Fibroblast of skin of back (primary cell): Measurements from ENCODE around the gene TRIM29. TPM values are rescaled to one million over a fixed set of nuclear protein-coding genes. Genes with fewer than 3 reads are reported as not detected.
"Not testable (repeated sequence)": the region's sequence is repeated elsewhere in the genome, so short reads cannot be mapped to it uniquely, and the experiment has no call there.

Experiments used
- DNase-seq: peaks from one replicate; pipeline ENCODE4 v3.0.0-alpha.2; 2013
- polyA plus RNA-seq, 2 experiments: library from polyadenylated mRNA; unstranded; fragments of 120-200 nt; gene quantifications; one replicate each; pipeline ENCODE4 v1.2.1, GENCODE V29; 2013; ENCODE audit not compliant: insufficient read length in 2 of 2

Gene TRIM29, protein sequence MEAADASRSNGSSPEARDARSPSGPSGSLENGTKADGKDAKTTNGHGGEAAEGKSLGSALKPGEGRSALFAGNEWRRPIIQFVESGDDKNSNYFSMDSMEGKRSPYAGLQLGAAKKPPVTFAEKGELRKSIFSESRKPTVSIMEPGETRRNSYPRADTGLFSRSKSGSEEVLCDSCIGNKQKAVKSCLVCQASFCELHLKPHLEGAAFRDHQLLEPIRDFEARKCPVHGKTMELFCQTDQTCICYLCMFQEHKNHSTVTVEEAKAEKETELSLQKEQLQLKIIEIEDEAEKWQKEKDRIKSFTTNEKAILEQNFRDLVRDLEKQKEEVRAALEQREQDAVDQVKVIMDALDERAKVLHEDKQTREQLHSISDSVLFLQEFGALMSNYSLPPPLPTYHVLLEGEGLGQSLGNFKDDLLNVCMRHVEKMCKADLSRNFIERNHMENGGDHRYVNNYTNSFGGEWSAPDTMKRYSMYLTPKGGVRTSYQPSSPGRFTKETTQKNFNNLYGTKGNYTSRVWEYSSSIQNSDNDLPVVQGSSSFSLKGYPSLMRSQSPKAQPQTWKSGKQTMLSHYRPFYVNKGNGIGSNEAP
- polyA plus RNA-seq (2013, experiment 1 of 2; ENCODE audit: insufficient read length) = 0.12 TPM
- 0.22 TPM for polyA plus RNA-seq (2013, experiment 2 of 2; ENCODE audit: insufficient read length)

DNA sequence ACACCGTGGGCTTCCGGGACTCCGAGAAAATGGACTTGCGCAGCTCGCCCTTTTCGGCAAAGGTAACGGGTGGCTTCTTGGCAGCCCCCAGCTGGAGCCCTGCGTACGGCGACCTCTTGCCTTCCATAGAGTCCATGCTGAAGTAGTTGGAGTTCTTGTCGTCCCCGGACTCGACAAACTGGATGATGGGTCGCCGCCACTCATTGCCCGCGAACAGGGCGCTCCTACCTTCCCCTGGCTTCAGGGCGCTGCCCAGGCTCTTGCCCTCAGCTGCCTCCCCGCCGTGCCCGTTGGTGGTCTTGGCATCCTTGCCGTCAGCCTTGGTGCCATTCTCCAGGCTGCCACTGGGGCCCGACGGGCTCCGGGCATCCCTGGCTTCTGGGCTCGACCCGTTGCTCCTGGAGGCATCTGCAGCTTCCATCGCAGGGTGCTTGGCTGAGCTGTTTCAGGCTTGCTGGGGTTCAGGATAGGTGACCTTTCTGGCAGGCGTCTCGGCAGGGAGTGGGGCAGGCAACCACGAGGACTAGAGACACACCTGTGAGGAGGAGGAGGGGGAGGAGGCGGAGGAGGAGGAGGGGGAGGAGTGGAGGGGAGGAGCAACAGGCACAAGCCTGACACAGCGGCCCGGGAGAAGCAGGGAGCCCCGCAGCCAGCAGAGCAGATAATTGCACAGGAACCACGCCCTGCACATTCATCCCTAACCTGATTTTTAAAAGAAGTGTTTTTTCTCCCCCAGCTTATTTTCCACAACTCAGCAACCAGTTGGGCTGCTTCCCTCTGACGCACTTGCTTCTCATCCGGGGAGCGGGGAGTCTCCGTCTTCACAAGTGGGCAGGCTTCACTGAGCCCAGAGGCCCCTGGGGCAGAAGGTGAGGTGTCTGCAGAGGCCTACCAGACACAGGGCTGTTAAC lies at the start of gene TRIM29:
Gene TRIM29 (minus strand): TSS at position 503 of the 911 bp plus-strand sequence. CDS start 82 bp downstream, at position 421.
- no peak for DNase-seq

DNA sequence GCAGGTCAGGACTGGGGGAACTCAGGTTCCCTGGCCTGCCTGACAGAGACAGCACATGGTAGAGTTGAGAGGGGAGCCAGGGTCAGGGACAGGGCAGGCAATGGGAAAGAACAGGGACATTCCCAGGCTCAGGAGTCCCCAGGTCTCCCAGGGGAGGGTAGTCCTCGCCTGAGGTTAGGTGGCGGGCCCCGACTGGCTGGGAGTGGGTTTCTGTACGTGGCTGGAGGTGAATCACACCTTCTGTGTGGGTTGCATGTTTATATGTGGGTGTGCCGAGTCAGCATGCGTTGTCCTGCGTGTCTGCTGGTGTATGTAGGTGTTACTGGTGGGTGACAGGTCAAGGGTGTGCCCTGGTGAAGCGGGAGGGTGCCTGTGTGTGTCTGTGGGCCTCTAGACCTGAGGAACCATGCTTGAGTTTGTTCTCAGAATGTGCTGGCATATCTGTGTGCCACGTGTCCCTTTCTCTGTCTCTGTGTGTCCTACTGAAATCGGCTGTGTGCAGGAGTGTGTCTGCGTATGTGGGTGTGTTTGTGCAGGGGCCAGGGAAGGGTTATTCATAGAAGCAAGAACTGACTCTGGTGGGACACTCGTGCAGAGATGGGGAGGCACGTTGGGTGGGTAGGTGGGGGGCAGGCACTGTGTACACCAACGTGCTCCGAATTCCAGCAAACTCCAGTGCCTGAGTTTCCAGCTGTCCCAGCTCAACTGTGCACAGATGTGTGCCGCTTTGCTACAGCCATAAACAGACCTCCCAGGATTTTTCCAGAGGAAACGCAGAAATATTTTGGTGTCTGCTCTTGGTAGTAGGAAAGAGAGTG lies 49.1 kb upstream of the TRIM29 start:
- peak; percentile 30 for DNase-seq

DNA sequence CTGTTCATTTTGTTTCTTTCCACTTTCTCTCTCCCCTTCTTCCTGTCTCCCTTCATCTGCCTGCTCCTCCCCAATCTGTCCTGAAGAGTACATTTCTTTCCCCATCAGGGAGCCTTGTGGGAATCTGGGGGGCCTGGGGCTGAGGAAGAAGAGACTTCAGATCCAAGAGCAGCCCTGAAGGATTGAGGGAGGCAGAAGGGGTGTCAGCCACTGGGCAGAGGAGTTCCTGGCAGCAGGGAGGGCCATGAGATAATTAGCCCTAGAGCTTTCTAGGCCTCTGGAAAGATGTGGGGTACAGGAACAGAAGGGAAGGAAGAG lies 48.5 kb upstream of the TRIM29 start:
- no peak for DNase-seq

DNA sequence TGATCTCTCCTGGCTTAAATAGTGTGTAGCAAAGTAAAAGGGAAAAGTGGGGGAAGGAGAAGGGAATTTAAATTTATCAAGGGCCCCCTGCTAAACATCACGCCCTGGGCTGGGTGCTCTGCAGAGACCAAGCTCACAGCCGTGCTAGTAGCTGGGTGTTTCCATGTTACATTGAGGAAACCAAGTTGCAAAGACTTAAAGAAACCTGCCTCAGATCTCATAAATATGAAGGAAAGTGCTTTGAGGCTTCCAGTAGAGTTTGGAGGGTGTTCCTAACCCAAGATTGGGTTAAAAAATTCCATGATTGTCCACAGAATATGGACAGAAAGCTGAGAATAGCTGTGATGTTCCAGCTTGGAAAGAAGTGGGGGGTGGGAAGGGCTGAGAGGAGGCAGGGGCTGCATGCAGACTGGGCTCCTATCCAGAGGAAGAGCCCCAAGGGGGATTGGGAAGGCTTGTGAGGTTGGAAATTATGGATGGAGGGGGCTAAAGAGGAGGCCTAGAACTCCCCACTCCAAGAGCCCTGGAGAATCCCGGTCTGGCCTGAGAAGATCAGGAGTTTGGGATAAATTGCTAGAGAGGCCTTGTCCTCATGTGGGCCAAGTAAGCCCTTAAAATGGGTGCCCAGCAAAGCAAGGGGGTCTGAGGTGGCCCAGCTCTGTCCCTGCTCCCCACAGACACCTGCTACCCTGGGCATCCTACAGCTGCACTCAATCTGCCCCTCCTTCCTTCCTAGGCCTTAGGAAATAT lies 48.0 kb upstream of the TRIM29 start:
- no peak for DNase-seq

DNA sequence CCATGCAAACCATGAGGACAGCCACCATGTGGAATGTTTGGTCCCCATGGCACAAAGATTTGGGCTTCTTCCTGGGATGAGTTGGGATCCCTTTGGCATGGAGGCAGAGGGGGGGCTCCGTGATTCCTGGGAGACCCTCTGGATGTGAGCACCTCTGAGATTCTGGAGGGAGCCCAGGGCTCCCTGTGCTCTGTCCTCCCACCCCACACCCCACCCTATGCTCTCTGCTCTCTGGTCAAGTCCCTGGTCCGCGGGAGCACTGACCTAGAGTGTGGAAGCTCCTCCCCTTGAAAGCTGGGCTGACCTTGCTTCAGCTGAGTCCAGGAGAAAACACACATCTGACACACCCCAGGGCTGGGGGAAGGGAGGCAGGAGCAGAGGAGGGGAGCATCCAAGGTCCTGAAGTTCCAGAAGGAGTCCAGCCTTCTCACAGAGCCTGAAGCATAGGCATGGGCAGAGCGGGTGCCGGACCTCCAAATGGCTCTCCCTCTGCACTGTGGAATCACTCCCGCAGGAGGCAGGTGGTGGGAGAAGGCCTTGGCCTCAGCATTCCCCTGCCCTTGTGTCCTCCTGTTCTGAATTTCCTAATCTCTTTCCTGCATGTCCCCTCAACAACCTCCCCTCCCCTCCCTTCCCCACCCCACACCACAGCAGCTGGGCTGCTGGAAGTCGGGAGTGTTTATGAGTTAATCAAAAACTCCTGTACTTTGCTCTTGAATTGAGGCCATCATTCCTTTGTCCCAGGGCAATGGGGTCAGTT lies 47.2 kb upstream of the TRIM29 start:
- DNase-seq = no peak

DNA sequence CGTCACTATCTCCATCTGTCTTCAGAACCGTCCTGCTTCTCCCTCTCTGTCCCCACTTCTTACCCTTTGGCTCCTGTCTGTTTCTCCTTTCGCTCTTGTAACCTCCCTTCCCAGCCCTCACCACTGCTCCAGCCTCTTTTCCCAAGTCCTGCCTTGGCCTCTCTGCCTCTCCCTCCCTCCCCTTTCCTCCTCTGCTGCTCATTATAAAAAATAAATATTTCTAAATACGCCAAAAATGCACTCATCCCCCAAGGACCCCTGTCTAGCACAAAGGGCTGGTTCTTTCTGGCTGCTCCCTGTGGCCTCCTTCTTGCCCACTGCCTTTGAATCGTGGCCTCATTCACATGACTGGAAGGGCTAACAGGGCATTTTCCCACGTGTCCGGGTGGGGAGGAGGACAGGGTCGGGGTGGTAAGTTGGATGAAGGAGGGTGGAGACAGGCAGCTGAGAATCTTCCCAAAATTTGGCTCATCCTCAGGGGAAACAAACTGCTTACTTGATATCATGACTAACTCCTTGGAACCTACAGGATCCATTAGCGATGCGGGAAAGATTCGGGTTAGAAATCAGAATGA lies 46.5 kb upstream of the TRIM29 start:
- no peak for DNase-seq

DNA sequence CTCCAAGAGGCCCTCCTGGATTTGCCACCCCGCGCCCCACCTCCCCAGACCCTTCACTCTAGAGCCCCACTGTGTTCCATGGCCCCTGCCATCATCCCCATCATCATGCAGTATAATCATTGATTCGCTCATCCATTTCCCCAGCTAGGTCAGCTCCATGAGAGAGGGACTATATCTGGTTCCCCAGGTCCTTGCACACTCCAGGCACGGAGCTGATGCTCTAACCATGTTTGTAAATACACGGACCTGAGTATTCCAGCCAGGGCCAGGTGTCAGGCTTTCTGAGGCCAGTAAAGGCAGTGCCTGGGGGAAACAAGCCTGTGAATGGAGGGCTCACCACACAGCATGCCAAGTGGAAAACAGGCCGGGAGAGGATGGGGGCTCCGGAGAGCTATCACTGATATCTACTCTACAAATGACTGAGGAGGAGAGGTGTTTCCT lies 45.8 kb upstream of the TRIM29 start:
- no peak for DNase-seq

DNA sequence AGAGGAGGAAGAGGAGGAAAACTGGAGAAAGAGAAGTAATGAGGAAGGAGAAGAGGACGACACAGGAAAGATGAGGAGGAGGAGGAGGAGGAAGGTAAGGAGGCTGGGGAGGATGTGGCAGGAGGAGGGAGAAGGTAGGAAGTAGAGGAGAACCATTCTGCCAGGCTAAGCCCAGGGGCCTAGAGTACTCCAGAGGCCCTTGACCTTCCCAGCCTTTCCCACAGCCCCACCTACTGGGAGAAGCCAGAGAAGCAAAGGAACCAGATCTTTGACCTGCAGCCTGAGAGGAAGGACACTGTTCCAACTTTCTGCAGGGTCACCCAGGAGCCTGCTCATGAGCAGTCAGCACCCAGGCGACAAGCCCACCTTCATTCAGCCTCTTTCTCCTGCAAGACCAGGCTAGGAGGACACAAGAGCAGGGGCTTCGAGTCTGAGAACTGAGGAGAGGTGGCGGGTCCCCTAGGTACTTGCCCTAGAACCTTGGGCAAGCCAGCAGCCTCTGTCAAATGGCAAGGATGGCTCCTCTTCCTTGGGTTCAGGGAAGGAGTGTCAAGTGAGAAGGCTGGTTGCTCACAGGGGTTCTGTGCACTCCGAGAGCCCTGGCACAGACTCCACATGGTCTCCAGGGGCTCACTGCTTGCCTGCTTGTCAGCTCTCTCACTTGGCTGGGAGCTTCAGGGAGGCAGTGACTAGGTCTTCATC lies 45.0 kb upstream of the TRIM29 start:
- no peak for DNase-seq

DNA sequence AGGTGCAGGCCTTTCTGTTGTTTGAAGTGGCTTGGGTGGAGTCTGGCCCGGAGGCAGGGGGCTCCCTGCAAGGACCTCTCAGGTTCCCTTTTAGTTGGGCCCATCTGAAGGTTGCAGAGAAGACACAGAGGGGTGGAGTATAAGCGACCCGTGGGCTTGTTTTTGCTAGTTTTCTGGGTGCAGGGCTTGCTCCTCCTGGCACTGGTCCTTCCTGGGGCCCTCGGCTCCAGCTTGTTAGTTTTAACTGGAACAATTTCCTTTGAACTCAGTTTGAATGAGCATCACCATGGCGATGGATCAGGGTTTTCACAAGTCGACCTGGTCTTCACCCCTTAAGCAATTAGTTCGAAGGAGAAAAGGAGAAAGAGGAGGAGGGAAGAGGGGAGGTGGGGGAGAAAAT lies 44.5 kb upstream of the TRIM29 start:
- DNase-seq = no peak

DNA sequence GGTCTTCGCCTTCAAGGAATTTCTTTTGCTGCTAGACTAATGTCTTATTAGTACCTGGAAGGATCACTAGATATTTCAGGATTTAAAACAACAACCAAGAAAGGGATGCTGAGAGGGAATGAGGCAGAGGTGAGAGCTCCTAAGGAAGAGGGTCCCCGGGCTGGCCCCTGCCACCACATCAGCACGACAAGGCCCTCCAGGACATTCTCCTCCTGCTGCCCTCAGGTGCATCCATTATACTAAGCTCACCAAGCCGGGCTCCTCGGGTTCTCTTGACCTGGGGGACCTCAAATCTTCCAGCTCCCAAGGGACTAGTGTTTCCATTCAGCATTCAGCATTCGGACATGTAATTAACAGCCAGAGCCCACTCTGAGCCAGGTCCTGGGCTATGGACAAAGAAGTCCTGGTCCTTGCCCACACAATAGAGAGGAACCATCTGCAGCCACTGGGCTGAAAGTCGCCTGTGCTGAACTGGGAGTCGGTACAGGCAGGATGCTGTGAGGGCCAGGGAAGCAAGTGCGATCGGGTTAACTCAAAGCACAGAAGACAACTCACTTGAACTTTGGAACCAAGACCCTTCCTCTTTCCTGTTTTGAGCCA lies 43.6 kb upstream of the TRIM29 start:
- no peak for DNase-seq

DNA sequence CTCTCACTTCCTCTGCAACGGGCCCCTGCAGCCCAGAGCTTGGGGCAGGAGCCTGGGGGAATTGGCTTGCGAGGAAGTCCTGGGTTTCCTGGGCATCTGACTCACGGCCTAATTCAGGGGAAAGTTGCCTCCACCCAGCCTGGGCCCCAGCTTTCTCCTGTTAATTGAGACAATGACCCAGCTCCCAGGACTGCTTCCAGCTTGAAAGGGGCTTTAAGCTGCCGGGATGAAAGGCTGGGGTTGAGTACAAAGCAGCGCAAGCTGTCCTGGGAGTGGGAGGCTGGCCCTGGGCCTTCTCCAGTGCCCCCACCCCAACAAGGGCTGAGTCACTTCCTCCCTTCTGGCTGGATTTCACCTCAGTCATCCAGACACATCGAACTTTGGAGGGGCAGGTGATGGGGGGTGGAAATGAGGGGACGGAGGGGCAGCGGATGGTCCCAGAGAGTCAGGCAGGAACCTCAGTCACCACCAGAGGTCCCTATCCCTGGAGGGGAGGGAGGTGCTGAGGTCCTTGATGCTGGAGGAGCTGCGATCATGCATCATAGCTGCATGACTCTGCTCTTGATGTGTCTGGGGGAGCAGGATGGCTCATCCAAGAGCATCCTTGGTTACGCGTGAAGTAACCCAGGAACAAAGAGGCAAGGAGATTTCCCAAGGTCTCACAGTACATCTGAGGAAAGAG lies 42.8 kb upstream of the TRIM29 start:
- peak; percentile 41 for DNase-seq

DNA sequence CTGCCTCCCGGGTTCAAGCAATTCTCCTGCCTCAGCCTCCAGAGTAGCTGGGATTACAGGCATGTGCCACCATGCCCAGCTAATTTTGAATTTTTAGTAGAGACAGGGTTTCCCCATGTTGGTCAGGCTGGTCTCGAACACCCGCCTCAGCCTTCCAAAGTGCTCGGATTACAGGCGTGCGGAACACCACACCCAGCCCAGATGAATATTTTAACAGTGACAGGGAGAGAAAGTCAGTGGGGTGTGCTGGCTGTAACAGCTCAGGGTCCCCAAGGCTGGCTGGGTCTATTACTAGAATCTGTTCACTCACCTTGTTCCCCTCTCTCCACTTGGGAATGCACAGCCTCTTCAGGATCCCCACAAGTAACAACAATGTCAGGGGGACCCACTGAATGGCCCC lies 42.1 kb upstream of the TRIM29 start:
- DNase-seq = not testable (repeated sequence)

DNA sequence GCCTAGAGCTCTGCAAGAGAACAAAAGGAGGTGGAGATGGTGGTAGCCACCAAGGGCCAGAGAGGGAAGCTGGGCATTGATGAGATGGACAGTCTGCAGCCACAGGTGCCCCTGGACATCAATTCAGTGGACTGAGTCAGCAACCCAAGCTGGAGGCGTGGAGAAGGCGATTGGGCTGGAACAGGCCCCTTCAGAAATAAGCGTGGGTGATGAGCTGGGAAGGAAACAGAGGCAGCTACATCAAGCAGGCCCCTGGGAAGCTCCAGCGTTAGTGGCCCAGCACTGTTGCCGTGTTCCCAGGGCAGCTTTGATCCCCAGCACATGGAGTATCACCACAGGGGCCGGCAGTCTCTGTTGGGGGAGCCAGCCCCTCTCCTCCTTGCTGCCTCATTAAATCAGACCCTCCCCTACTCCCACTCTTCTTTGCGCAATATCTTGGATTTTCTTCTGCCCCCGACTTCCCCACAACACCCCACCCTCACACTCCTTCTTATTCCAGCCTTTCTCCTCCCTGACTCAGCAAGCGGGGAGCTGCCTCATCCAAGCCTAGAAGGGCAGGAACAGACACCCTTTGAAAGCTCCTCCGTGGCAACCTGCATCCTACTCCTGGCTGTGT lies 41.3 kb upstream of the TRIM29 start:
- no peak for DNase-seq

DNA sequence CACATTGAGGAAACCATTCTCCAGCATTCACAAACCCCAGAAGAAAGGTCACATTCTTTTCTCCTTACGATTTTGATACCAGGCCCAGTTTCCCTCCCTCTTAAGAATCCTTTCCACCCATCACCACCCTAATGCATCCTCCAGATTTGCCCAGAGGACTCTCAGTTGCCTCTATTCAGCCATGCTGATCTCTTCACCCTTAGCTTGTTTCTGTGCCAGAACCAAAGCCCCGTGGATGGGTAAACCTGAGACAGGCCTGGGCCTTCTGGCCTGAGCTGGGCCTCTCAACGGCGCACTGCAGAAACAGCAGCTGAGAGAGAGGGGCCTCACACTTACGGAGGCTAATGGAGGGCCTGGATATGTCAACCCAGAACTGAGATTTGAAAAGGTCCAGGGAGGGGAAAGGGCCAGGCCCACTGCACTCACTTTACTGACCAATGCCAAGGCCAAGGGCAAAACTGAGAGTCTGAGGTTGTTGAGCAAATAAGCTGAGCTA lies 40.7 kb upstream of the TRIM29 start:
- no peak for DNase-seq

DNA sequence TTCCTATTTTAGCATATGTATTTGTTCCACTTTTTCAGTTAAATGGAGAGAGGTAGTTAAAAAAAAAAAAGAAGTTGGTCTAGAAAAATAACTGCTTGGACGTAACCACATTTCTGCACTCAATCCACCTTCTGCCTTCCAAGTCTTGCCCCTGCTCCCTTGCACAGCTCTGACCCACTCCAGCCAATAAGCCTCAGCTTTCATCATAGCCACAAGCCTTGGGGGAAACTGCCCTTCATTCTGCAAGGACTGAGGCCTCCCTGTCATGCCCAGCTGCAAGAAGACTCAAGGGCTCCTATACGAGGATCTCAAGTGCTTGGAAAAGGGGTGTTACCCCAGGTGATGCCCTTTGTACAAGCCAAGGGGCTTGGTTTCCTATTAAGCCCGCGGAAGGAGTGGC lies 37.0 kb upstream of the TRIM29 start:
- no peak for DNase-seq

DNA sequence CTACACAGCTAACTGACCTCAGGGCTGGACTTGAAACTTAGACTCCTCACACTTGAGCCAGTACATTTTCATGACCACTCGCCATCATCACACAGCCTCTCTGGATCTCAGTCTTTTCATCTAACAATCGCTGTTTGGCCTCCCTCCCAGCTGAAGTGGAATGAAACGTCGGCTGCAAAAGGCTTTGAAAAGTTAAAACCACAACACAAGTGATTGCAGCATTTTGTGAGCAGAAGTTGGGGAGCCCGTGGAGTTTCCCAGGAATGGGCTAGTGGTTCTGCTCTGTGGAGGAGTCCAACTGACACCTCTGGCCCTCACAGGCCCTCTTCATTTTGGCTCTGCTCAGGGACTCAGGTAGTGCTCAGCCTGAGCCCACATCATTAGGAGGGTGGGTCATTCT lies 35.9 kb upstream of the TRIM29 start:
- no peak for DNase-seq

DNA sequence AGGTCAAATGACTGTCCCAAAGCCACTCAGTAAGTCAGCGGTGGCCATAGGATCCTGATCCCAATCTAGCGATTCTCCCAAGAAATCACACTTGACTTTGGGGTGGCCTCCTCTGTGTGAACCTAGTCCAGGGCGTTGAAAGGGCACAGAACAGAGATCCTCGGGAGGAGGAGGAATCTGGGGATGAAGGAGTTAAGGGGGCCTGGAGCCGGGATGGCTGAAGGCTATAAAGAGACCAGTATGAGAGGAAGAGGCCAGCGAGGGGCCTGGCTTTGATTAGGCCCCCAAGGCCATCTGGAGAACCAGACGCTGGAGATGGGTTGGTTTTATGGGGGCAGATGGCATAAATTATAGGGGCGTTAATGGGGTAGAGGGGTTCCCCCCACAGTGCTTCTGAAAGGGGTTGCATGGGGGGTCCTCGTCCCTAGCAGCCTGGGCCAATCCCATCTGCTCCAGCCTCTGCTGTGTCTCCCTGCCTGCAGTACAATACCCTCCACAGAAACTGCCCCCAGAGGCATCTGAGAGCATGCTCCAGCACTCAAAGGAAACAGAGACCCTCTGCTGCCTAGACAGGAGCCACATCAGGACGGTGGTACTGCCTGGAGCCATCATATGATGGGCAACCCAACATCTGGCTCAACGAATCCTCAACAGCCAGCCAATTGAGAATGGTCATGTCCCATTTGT lies 35.2 kb upstream of the TRIM29 start:
- no peak for DNase-seq
